UCSD-AML1 (cell line): ENCODE data around the gene AHRR.

Experiments
- DNase-seq: peaks from one replicate; lab custom pipeline; 2025; ENCODE audit not compliant: unreplicated experiment; lab: John Stamatoyannopoulos, UW

The AHRR gene

DNA sequence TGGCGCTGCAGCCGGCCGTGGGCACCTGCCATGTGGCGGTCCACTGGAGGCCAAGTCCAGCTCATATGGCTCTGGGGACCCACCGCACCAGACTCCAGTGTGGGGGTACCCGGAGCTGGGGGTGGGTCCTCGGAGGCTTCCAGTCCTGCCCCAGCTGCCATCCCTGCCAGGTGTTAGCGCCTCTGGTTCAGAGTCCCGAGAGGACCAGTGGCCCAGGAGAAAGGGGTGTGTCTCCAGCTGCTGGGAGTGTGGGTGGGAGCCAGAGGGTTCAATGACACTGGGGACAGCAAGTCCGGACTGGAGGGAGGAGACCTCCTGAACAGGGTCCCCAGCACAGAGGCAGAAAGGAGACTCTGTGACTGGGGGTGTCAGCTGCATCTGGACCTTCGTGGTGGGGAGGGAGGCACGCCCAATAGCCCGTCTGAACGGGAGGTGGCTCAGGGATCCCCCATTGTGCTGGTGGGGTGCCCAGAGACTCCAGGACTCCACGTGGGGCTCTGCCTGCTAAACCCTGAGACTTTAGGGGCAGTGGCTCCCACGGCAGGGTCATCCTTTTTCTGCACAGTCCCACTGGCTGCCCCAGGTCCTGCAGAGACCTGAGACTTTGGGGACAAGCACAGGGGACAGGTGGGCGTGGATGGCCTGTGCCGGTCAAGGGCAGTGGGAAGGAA is 2.4 kb upstream of the AHRR start:
- DNase-seq = no peak

DNA sequence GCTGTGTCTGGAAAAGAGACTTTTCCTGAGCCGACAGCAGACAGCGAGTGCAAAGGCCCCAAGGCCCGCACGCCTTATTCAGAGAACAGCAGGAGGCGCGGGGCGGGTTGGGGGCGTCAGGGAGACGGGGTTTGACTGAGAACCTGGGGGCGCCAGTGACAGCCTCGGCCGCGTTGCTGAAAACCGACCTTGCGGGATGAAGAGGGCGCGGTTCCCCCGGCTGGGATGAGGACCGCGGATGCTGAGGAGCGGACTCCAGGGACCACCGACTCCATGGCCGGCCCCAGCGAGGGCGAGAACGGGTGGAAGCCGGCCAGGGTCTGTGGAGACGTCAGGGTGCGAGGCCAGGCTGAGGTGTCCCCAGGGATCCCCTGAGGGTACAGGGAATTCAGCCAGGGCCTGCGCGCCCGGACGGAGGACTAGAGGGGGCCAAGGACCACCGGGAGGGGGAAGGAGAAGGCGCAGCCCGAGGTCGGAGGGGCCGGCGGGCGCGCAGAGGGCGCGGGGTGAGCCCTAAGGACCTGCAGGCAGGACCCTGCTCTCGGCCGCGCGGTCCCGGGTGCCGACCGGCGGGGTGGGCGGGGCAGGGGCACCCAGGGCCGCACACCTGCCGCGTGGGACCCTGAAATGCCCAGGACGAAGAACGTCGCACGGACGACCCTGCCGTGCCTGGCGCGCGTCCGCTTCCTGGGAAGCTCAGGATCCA is 837 bp upstream of the AHRR start:
- DNase-seq = no peak

GRCh38 chr5:321726-322251 is 275 bp downstream of the AHRR start:
- no peak for DNase-seq

GRCh38 chr5:322281-322941 is 897 bp downstream of the AHRR start:
- DNase-seq = no peak

DNA sequence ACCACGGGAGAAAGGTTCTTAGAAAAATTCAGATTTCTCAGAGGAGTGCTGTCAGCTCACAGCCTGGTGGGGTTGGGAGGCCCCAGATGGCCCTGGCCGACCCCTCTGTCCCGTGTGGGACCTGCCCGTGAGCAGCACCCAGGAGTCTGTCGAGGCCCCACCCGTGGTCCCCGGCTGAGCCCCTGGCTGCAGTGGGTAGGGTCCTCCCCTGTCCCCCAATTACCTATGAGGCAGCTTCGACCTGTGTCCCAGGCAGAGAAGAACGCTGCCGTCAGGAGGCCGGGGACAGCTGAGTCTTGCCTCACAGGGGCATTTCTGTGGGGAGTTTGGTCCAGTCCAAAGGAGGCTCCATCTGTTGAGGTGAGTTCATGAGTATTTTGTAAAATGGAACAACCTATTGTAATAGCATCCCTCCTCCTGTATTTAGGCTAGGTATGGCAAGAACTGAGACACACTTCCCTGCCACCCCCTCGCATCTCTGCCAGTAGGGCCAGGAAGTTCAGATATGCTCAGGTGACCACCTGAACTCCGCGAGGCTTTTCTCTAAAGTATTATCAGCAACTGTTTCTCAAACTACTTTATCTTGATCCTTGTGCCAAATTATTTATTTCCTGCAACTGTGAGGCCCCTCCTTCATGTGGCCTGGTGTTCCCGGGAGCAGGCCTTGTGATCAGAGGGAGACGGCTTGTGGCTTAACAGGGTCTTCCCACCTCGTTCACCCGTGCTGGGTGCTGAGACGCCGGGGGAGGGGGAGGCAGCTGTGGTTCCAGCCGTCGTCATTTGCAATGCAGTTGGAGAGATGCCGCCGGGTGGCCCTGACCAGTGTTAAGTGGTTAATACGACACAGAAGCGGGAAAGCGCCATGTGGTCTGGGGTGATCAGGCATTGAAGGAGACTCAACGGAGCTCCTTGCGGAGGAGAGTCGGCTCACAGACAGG is 1.7 kb downstream of the AHRR start:
- no peak for DNase-seq

DNA sequence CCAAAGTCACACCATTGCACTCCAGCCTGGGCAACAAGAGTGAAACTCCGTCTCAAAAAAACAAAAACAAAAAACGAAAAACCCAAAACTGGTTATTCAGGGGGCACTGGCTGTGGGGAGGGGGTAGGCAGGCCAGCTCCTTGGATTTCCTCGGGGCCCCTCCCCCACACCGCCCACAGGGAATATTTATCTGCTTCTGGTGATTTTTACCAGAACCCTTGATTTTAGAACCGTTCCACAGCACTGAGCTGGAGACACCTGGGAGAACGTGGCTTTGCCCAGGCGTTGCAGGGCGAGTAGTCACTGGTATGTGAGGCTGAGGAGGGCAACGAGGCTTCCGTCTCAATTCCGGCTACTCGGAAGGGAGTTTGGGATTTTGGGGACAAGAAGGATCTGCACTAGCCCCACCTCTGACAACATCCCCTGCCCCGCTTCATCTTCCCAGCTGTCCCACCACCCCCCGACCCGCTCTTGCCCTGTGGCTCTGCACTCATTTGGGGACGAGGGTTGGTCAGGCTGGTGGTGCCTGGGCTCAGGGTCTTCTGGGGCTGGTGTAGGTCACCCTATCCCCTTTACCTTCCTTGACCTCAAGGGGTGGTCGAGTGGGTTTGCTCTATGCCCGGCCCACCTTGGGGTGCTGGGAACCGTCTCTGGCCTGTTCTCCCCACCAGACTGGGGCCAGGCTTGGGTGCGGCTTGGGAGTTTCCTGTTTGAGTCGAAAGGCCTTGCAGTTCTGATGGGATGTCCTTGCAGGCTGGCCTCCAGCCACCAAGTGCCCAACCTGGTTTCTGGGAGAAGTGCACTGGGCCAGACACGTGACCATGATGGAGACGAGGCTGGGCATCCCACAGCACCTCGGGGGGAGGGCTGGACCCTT is 3.5 kb downstream of the AHRR start:
- DNase-seq = no peak

- DNase-seq = no peak
Measured at GRCh38 chr5:326109-326508, 4.6 kb downstream of the AHRR start.

DNA sequence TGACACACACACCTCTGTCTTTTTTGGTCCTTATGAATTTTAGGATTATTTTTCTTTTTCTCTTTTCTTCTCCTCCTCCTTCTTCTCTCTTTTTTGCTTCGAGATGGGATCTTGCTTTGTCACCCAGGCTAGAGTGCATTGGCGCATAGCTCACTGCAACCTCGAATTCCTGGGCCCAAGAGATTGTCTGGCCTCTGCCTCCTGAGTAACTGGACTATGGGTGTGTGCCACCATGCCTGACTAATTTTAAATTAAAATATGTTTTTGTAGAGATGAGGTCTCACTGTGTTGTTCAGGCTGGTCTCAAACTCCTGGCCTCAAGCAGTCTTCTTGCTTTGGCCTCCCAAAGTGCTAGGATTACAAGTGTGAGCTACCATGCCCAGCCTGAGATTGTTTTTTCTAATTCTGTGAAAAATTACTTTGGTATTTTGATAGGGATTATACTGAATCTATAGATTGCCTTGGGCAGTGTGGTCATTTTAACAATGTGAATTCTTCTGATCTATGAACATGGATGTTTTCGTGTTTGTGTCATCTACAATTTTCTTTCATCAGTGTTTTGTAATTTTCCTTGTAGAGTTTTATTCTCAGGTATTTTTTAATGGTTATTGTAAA is 7.7 kb downstream of the AHRR start:
- DNase-seq = no peak

GRCh38 chr5:329768-330167 is 8.3 kb downstream of the AHRR start:
- no peak for DNase-seq

GRCh38 chr5:332843-333242 is 11.3 kb downstream of the AHRR start:
- DNase-seq = no peak

GRCh38 chr5:333945-334344 is 12.4 kb downstream of the AHRR start:
- DNase-seq = no peak

DNA sequence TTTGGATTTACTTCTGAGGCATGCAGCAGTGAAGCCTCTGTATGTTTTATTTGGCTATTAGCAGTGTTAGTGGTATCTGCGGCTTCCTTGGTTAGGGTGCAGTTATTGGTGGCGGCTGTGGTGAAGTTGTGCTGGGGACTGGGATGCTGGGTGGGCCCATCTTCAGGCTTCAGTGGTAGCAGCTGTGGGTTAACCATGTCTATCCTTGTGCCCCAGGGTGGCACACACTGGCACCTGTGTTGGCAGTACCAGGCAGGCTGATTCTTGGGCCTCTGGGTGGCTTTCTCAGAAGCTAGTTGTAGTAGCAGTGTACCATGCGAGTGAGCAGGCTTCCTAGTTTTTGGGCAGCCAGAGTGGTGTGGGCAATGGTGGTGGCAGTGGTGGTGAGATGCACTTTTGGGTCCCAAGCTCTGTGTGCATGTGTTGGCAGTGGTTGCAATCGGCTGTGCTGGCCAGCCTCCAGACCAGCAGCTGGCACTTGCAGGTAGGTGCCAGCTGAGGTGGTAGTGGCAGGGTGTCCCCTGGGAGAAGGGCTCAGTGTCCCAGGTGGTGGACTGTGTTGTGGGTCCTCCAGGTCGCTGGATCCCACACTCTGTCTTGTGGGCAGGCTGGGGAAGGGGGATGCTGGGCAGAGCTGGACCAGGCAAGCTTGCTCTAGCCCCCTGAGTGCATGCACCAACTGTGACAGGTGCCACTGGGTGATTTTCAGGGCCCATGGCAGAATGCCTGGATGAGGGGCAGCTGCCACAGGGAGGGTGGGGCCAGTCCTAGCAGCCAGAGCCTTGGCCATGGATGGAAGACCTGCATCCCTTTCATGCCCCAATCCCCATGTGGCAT is 13.6 kb downstream of the AHRR start:
- no peak for DNase-seq

GRCh38 chr5:335740-336038 is 14.2 kb downstream of the AHRR start:
- DNase-seq = no peak

DNA sequence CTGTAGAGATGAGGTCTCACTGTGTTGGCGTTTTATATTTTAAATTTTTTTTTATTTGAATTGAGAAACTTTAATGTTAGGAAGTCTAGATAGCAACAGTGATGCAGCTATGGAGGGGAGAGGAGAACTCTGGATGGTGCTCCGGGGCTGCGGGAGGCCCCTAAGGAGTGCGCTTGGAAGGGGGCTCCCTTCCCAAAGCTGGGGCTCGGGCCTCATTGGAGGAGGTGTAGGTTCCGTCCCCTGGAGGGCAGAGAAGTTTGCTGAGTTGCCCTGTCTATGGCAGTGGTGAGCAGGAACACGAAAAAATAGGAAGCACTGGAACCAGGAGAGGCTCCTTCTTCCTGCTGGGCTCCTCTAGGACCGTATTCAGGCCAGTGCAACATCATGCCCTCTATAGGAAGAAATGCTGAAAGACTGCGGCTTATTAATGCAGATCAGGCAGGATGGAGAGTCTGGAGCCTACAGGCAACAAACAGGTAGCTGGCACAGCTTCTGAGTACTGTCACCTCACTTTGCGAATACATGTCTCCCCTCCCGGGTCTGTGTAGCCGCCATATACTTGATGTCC is 16.1 kb downstream of the AHRR start:
- no peak for DNase-seq

- DNase-seq = no peak
Measured at GRCh38 chr5:342501-343460, 21.3 kb downstream of the AHRR start.

DNA sequence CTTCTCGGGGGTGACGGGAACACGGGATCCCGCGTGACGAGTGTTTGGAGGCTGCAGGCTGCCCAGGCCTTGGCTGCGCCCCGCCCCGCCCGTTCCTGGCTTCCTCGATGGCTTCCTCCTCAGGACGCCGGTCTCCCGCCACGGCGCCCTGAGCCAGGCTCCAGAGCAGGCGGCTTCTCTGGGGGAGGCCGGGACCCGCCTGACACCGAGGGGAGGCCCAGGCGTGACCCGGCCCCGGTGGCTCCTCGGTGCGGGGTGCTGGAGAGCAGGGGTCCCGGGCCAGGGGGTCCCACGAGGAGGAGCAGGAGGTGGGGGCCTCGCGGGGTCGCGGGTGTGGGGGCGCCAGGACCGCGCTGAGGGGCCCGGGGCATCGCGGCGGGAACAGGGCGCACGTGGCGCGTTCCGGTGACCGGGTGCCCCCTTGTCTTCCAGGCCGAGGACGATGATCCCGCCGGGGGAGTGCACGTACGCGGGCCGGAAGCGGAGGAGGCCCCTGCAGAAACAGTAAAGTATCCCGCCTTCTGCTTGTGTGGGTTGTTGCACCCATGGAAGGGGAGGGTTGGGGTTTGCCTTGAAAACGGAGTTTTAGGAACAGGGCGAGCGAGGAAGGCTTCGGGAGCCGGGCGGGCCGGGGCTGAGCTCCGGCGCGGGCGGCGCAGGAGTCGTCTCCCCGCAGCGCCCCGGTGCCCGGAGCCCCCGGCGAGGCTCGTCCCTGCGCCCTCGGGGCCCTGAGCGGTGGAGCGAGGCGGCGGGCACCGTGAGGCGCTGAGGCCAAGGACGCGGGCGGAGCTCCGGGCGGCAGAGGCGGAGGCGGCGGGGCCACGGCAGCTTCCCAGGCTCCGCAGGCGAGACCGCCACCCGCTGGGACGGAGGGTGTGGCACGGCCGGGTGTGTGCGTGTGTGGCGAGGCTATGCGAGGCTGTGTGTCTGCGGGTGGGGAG is 22.2 kb downstream of the AHRR start:
- DNase-seq = no peak
